B cell (primary cell): Measurements from ENCODE around the gene AXIN1. TPM values are rescaled to one million over a fixed set of nuclear protein-coding genes. Genes with fewer than 3 reads are reported as not detected.

Source experiments
- ATAC-seq: fragments of 200-7000 bp; cut with Tn5 transposase; one replicate; pipeline ENCODE4 v1.10.0; 2021; ENCODE audit warnings: low read depth, mild to moderate bottlenecking, moderate number of reproducible peaks, moderate library complexity
- CTCF ChIA-PET: fragments of 350-600 bp; sonication (Branson Sonifier 250); formaldehyde crosslinking; loops from one replicate; lab custom pipeline; 2021; ENCODE audit warnings: antibody characterized with exemption, inconsistent platforms; lab: Charles Lee
- POLR2A ChIA-PET: fragments of 350-600 bp; sonication (Branson Sonifier 250); formaldehyde crosslinking; loops from one replicate; lab custom pipeline; 2021; ENCODE audit warnings: antibody characterized with exemption; lab: Charles Lee
- DNase-seq: peaks from one replicate; pipeline ENCODE4 v3.0.0; 2013
- H2AFZ ChIP-seq: 2 replicates; pipeline ENCODE4 v1.6.1; 2012; ENCODE audit warnings: mild to moderate bottlenecking, low read depth, low read length; ENCODE audit not compliant: insufficient read depth, poor library complexity, severe bottlenecking
- H3K27ac ChIP-seq, 2 donors: 1 replicate in 1 of 2; 2 replicates in 1 of 2; pipeline ENCODE4 v1.5.1; 2012 to 2013; ENCODE audit warnings: low read length in 2 of 2, mild to moderate bottlenecking in 2 of 2, moderate library complexity in 1 of 2
- H3K27me3 ChIP-seq, 4 experiments: fragments of 200-600 bp in 1 of 4; sonication (generic) in 1 of 4; replicated peaks in 1 of 4; 1 replicate in 2 of 4; 2 replicates in 2 of 4; pipeline versions ENCODE4 v1.6.1 to v1.7.0; 2013 to 2016; ENCODE audit warnings: low read length in 3 of 4, mild to moderate bottlenecking in 2 of 4, mixed read lengths in 1 of 4, moderate library complexity in 1 of 4; ENCODE audit not compliant: insufficient read depth in 4 of 4, control insufficient read depth in 3 of 4; ENCODE audit errors: control extremely low read depth in 1 of 4
- H3K36me3 ChIP-seq, 2 experiments: replicated peaks in 1 of 2; 1 replicate in 1 of 2; 2 replicates in 1 of 2; pipeline versions ENCODE4 v1.6.1 to v1.7.1; 2013; ENCODE audit warnings: low read length in 1 of 2; ENCODE audit not compliant: insufficient read depth in 2 of 2, control insufficient read depth in 1 of 2; ENCODE audit errors: control extremely low read depth in 1 of 2, extremely low read depth in 1 of 2
- H3K4me1 ChIP-seq, 2 donors: fragments of 200-600 bp in 1 of 2; sonication (generic) in 1 of 2; 1 replicate in 1 of 2; 2 replicates in 1 of 2; pipeline versions ENCODE4 v1.5.1 to v1.6.1; 2013 to 2017; ENCODE audit warnings: low read length in 2 of 2; ENCODE audit not compliant: control insufficient read depth in 2 of 2, insufficient read depth in 2 of 2
- H3K4me2 ChIP-seq: replicated peaks from 2 replicates; pipeline ENCODE3; 2012; ENCODE audit warnings: mild to moderate bottlenecking, low read depth, low read length; ENCODE audit not compliant: poor library complexity, severe bottlenecking
- H3K4me3 ChIP-seq, 5 experiments: fragments of 200-600 bp in 1 of 5; sonication (generic) in 1 of 5; 1 replicate in 3 of 5; 2 replicates in 2 of 5; pipeline versions ENCODE4 v1.5.1 to v1.7.0; 2011 to 2016; ENCODE audit warnings: low read length in 4 of 5, mild to moderate bottlenecking in 4 of 5, low read depth in 2 of 5, control low read depth in 1 of 5, moderate library complexity in 1 of 5; ENCODE audit not compliant: insufficient read depth in 1 of 5; ENCODE audit errors: control extremely low read depth in 1 of 5, extremely low read depth in 1 of 5
- H3K79me2 ChIP-seq: fragments of 200-600 bp; sonication (generic); one replicate; pipeline ENCODE4 v1.6.0; 2016; ENCODE audit warnings: low read length; ENCODE audit not compliant: control insufficient read depth, insufficient read depth
- H3K9ac ChIP-seq: fragments of 200-600 bp; sonication (generic); 2 replicates; pipeline ENCODE4 v1.6.1; 2017; ENCODE audit warnings: mild to moderate bottlenecking, low read length, moderate library complexity
- H3K9me3 ChIP-seq, 3 donors: one replicate each; pipeline versions ENCODE4 v1.6.1 to v1.7.1; 2013; ENCODE audit warnings: low read length in 2 of 3; ENCODE audit not compliant: control insufficient read depth in 2 of 3, insufficient read depth in 1 of 3; ENCODE audit errors: control extremely low read depth in 1 of 3
- H4K20me1 ChIP-seq: 2 replicates; pipeline ENCODE4 v1.6.0; 2012; ENCODE audit warnings: mild to moderate bottlenecking, low read length; ENCODE audit not compliant: insufficient read depth, control insufficient read depth, poor library complexity, severe bottlenecking
- H3K27ac Mint-ChIP-seq: one replicate; pipeline ENCODE4 v1.8.0; 2021; ENCODE audit warnings: mixed read lengths
- H3K27me3 Mint-ChIP-seq: one replicate; pipeline ENCODE4 v1.8.0; 2021; ENCODE audit warnings: mixed read lengths
- H3K4me1 Mint-ChIP-seq: one replicate; pipeline ENCODE4 v1.8.0; 2021; ENCODE audit warnings: mixed read lengths
- H3K4me3 Mint-ChIP-seq: one replicate; pipeline ENCODE4 v1.8.0; 2021; ENCODE audit warnings: mixed read lengths
- H3K9me3 Mint-ChIP-seq: one replicate; pipeline ENCODE4 v1.8.0; 2022; ENCODE audit warnings: mixed read lengths; ENCODE audit not compliant: insufficient read depth
- CTCF ChIP-seq: fragments of 200-600 bp; IDR thresholded peaks from one replicate; pipeline ENCODE4 v1.8.0; 2022; ENCODE audit warnings: antibody characterized with exemption, mild to moderate bottlenecking
- EZH2 ChIP-seq: IDR thresholded peaks from 2 replicates; pipeline ENCODE4 v1.6.1; 2012; ENCODE audit warnings: borderline replicate concordance, low read depth, mild to moderate bottlenecking, moderate library complexity, low read length; ENCODE audit not compliant: insufficient read depth, poor library complexity, severe bottlenecking
- WGBS: methylation state at CpG from one replicate; pipeline ENCODE4 v1.1.5; 2013; ENCODE audit warnings: missing lambda C conversion rate; ENCODE audit not compliant: insufficient coverage; 5-methylcytosine and 5-hydroxymethylcytosine counted together
- intact Hi-C: fragments of 100-400 bp; cut with micrococcal nuclease; formaldehyde crosslinking; loops from one replicate; pipeline ENCODE4 v1.10.0; 2022
- polyA plus RNA-seq: library from polyadenylated mRNA; depleted of rRNA; stranded (reverse); fragments of >200 nt; gene quantifications from 2 replicates; pipeline ENCODE4 v1.2.3, GENCODE V29; 2012
- total RNA-seq, 2 donors: library from RNA; stranded (reverse); fragments of 120-200 nt in 1 of 2; gene quantifications; 1 replicate in 1 of 2; 2 replicates in 1 of 2; pipeline versions ENCODE4 v1.2.3 to v1.2.4, GENCODE V29; 2013 to 2022

AXIN1 gene
- total and polyA plus RNA-seq, 2 donors (not counting 1 experiment from before 2014, with no cell fraction given), result 39.0 to 40.8 TPM

- Histone ChIP-seq H2AFZ (no peak overlapping the region), H3K27me3 (no peaks in the 10 kb centered on the region), H3K27ac (no peak overlapping the region), H3K9me3 (no peaks in the 10 kb centered on the region), H3K4me3 (no peak overlapping the region), H3K9ac (no peak overlapping the region), H3K4me2 (no peak overlapping the region), H4K20me1 (no peaks in the 10 kb centered on the region), H3K4me1 (no peaks in the 10 kb centered on the region), H3K79me2 (no peaks in the 10 kb centered on the region), H3K36me3 (peaks cover 0 to 36% of the 10 kb centered on the region in 2 experiments)
- intact Hi-C loops, result no loop called here
- TF ChIP-seq EZH2 (no peak), CTCF (no peak)
- H3K9me3 Mint-ChIP-seq, result no peaks in the 10 kb centered on the region
- ChIA-PET POLR2A (no interaction called here), CTCF (no interaction called here)
- no peak overlapping the region for H3K4me3 Mint-ChIP-seq
- DNase-seq (no peak), ATAC-seq (no peak)
- no peak overlapping the region for H3K27ac Mint-ChIP-seq
- 96% methylated on average over 17 of the region's 17 CpGs for WGBS
- H3K4me1 Mint-ChIP-seq, result no peaks in the 10 kb centered on the region
- H3K27me3 Mint-ChIP-seq, result no peaks in the 10 kb centered on the region
These were observed 88.6 kb downstream of the AXIN1 start for GRCh38 chr16:263944-264343.

- no peaks in the 10 kb centered on the region for H3K27me3 Mint-ChIP-seq
- Histone ChIP-seq H3K79me2 (no peaks in the 10 kb centered on the region), H3K36me3 (peaks cover 0 to 37% of the 10 kb centered on the region in 2 experiments), H3K9ac (no peak overlapping the region), H2AFZ (no peak overlapping the region), H3K4me2 (no peak overlapping the region), H3K4me3 (no peak overlapping the region), H3K27me3 (no peaks in the 10 kb centered on the region), H3K4me1 (no peaks in the 10 kb centered on the region), H3K27ac (no peak overlapping the region), H3K9me3 (no peaks in the 10 kb centered on the region), H4K20me1 (no peaks in the 10 kb centered on the region)
- H3K9me3 Mint-ChIP-seq, result no peaks in the 10 kb centered on the region
- no peaks in the 10 kb centered on the region for H3K4me1 Mint-ChIP-seq
- 98% methylated on average over 32 of the region's 35 CpGs for WGBS
- intact Hi-C loops, result no loop called here
- POLR2A ChIA-PET, result no interaction called here
- no peak for ATAC-seq
- H3K4me3 Mint-ChIP-seq, result no peak overlapping the region
- no peak overlapping the region for H3K27ac Mint-ChIP-seq
- TF ChIP-seq CTCF (no peak), EZH2 (no peak)
- CTCF ChIA-PET, result no interaction called here
- DNase-seq, result no peak
These were observed 89.2 kb downstream of the AXIN1 start for GRCh38 chr16:263182-263774.
